ENCODE data around the gene SLC44A3. TPM values are rescaled to one million over a fixed set of nuclear protein-coding genes. Genes with fewer than 3 reads are reported as not detected.

SLC44A3 gene
- total and polyA plus RNA-seq, 2 of the 13 experiments (the other 11 are each of a cell fraction or from before 2014, with no cell fraction given) = 6.8 to 14.1 TPM

DNA sequence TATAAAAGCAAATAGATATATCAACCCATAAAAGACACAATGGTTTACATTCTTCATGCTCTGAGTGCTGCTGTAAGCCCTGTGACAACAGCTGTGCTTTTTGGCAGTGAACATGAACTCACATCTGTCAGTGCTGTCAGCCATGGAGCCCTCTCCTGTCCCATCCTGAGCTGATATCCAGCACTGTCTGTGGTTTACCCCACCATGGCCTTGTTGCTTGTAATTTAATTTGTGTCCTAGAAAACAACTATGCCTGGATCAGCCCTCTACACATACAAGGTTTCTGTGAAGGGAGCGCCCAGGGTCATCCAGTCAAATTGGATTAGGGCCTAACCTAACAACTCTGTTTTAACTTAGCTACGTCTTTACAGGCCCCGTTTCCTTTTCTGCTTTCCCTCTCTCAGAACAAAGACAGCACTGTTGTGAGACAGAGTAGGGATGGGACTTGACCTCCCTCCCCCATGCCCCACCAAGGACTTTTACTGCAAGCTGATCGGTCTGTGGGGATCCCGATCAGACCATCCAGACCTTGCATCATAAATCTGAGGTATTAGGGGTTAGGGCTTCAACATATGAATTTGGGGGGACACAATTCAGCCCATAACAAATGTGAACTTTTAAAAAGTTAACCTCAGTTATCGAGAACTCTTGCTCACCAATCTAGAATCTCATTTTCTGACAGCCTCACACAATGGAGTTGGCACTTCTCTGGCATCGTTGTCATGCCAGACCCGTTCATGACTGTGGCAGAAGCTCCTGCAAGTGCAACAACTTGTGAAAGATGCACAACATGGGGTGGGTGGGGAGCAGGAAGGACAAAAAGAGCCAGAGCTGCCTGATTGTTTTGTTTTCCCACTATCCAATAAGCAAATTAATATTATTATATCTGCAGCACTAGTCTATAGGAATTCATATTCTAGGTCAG, 16.4 kb upstream of the SLC44A3 start (continued):
- no peak for TF ChIP-seq CREB1 (IDR thresholded peaks at IDR 0.05)
- no peak for TF ChIP-seq CREB1 (CRISPR knock-in tag; IDR thresholded peaks at IDR 0.05)
- TF ChIP-seq, protein P1, sequence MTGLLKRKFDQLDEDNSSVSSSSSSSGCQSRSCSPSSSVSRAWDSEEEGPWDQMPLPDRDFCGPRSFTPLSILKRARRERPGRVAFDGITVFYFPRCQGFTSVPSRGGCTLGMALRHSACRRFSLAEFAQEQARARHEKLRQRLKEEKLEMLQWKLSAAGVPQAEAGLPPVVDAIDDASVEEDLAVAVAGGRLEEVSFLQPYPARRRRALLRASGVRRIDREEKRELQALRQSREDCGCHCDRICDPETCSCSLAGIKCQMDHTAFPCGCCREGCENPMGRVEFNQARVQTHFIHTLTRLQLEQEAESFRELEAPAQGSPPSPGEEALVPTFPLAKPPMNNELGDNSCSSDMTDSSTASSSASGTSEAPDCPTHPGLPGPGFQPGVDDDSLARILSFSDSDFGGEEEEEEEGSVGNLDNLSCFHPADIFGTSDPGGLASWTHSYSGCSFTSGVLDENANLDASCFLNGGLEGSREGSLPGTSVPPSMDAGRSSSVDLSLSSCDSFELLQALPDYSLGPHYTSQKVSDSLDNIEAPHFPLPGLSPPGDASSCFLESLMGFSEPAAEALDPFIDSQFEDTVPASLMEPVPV (CRISPR knock-in tag; IDR thresholded peaks at IDR 0.05) = 0 out of 2 replicates have a peak, but pooled peaks have one; percentile 32
- TF ChIP-seq, protein P2, sequence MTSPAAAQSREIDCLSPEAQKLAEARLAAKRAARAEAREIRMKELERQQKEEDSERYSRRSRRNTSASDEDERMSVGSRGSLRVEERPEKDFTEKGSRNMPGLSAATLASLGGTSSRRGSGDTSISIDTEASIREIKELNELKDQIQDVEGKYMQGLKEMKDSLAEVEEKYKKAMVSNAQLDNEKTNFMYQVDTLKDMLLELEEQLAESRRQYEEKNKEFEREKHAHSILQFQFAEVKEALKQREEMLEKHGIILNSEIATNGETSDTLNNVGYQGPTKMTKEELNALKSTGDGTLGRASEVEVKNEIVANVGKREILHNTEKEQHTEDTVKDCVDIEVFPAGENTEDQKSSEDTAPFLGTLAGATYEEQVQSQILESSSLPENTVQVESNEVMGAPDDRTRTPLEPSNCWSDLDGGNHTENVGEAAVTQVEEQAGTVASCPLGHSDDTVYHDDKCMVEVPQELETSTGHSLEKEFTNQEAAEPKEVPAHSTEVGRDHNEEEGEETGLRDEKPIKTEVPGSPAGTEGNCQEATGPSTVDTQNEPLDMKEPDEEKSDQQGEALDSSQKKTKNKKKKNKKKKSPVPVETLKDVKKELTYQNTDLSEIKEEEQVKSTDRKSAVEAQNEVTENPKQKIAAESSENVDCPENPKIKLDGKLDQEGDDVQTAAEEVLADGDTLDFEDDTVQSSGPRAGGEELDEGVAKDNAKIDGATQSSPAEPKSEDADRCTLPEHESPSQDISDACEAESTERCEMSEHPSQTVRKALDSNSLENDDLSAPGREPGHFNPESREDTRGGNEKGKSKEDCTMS (CRISPR knock-in tag; conservative IDR thresholded peaks at IDR 0.05) = no peak
- TF ChIP-seq ZNF747 (CRISPR knock-in tag; IDR thresholded peaks at IDR 0.05; ENCODE audit: borderline replicate concordance) = no peak
- TF ChIP-seq TBX2 (CRISPR knock-in tag; IDR thresholded peaks at IDR 0.05; ENCODE audit: borderline replicate concordance) = peak; percentile 72; the same call in 1 of the 2 replicates
- no peak for TF ChIP-seq HDAC6 (IDR thresholded peaks at IDR 0.05; ENCODE audit: low read depth, low read length)
- no peak for TF ChIP-seq HMGA1 (CRISPR knock-in tag; conservative IDR thresholded peaks at IDR 0.05)
- no peak for TF ChIP-seq MIER2 (CRISPR knock-in tag; IDR thresholded peaks at IDR 0.05)
- TF ChIP-seq, protein P3, sequence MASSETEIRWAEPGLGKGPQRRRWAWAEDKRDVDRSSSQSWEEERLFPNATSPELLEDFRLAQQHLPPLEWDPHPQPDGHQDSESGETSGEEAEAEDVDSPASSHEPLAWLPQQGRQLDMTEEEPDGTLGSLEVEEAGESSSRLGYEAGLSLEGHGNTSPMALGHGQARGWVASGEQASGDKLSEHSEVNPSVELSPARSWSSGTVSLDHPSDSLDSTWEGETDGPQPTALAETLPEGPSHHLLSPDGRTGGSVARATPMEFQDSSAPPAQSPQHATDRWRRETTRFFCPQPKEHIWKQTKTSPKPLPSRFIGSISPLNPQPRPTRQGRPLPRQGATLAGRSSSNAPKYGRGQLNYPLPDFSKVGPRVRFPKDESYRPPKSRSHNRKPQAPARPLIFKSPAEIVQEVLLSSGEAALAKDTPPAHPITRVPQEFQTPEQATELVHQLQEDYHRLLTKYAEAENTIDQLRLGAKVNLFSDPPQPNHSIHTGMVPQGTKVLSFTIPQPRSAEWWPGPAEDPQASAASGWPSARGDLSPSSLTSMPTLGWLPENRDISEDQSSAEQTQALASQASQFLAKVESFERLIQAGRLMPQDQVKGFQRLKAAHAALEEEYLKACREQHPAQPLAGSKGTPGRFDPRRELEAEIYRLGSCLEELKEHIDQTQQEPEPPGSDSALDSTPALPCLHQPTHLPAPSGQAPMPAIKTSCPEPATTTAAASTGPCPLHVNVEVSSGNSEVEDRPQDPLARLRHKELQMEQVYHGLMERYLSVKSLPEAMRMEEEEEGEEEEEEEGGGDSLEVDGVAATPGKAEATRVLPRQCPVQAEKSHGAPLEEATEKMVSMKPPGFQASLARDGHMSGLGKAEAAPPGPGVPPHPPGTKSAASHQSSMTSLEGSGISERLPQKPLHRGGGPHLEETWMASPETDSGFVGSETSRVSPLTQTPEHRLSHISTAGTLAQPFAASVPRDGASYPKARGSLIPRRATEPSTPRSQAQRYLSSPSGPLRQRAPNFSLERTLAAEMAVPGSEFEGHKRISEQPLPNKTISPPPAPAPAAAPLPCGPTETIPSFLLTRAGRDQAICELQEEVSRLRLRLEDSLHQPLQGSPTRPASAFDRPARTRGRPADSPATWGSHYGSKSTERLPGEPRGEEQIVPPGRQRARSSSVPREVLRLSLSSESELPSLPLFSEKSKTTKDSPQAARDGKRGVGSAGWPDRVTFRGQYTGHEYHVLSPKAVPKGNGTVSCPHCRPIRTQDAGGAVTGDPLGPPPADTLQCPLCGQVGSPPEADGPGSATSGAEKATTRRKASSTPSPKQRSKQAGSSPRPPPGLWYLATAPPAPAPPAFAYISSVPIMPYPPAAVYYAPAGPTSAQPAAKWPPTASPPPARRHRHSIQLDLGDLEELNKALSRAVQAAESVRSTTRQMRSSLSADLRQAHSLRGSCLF (CRISPR knock-in tag; IDR thresholded peaks at IDR 0.05; ENCODE audit: borderline replicate concordance) = no peak
- no peak for TF ChIP-seq ZNF136 (CRISPR knock-in tag; IDR thresholded peaks at IDR 0.05; ENCODE audit: low read depth)
- no peak for TF ChIP-seq ETV6 (CRISPR knock-in tag; conservative IDR thresholded peaks at IDR 0.05)
- 0 out of 2 replicates have a peak, but pooled peaks have one; percentile 15 for TF ChIP-seq CBX5 (CRISPR knock-in tag; IDR thresholded peaks at IDR 0.05; ENCODE audit: borderline replicate concordance)
- no peak for TF ChIP-seq SUZ12 (IDR thresholded peaks at IDR 0.05; ENCODE audit: low read depth, low read length)
- TF ChIP-seq ZNF547 (CRISPR knock-in tag; IDR thresholded peaks at IDR 0.05) = 0 out of 2 replicates have a peak, but pooled peaks have one; percentile 23
- no peak for TF ChIP-seq NCOA5 (CRISPR knock-in tag; IDR thresholded peaks at IDR 0.05)
- peak; percentile 15; the same call in 1 of the 2 replicates for TF ChIP-seq CEBPB (IDR thresholded peaks at IDR 0.05; ENCODE audit: borderline replicate concordance, low read depth, low read length)
- TF ChIP-seq GZF1 (CRISPR knock-in tag; IDR thresholded peaks at IDR 0.05) = no peak
- TF ChIP-seq ZSCAN30 (CRISPR knock-in tag; IDR thresholded peaks at IDR 0.05) = no peak
- no peak for TF ChIP-seq ZNF484 (CRISPR knock-in tag; IDR thresholded peaks at IDR 0.05; ENCODE audit: borderline replicate concordance, low read depth)
- peak; percentile 67; the same call in 1 of the 2 replicates for TF ChIP-seq RXRB (CRISPR knock-in tag; IDR thresholded peaks at IDR 0.05; ENCODE audit: borderline replicate concordance)

Measured in HepG2 (cell line).